ENCODE data around the gene CLK2.

DNA sequence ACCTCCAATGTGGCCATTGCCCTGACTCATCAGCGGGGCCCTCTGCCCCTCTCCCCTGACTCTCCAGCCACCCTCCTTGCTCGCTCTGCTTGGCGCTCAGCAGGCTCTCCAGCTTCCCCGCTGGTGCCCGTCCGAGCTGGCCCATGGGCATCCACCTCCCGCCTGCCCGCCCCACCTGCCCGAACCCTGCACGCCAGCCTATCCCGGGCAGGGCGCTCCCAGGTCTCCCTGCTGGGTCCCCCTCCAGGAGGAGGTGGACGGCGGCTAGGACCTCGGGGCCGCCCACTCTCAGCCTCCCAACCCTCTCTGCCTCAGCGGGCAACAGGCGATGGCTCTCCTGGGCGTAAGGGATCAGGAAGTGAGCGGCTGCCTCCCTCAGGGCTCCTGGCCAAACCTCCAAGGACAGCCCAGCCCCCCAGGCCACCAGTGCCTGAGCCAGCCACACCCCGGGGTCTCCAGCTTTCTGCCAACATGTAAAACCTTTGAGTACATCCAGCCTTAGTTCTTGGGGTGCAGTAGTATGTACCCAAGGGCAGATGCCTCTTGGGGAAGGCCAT, 14.8 kb upstream of the CLK2 start:
- no peak for TF ChIP-seq CTCF (IDR thresholded peaks at IDR 0.05)
- TF ChIP-seq POLR2AphosphoS5 (IDR thresholded peaks at IDR 0.05): no peak
- no peak for TF ChIP-seq POLR2A (IDR thresholded peaks at IDR 0.05)

All from transverse colon (tissue), 4 donors.